ENCODE measurements around the gene REM1. TPM values are rescaled to one million over a fixed set of nuclear protein-coding genes. Genes with fewer than 3 reads are reported as not detected.

REM1 gene
- total and polyA plus RNA-seq, 2 experiments from 2014 or later = 0.28 TPM; not detected in 1

DNA sequence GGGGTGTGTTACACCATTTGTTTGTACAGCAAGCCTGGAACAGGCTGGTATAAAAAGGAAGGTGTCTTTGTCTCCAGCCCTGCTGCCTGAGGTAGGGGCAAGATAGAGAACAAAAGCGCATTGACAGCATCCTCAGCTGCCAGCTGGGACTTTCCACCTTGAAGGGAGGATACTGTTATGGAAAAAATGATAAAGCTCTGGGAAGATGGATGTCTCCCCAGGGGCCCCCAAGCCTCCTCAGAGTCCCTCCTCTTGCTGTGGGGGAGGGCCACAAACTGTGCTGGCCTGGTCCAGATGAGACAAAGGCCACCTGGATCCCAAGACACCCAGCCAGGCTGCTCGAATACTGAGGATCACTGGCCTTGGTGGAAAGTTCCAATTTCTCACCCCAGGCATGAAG, 13.0 kb downstream of the REM1 start:
- H3K4me1 ChIP-seq (ENCODE audit: insufficient read depth) = peaks cover 17% of the 10 kb centered on the region
- peaks cover 15% of the 10 kb centered on the region; the same call in 2 of the 3 replicates for H3K36me3 Mint-ChIP-seq (ENCODE audit: low read depth)
- H2AFZ ChIP-seq = peak overlapping the region; percentile 78; the same call in 1 of the 2 replicates
- no peaks in the 10 kb centered on the region; the same call in 1 of the 2 replicates for H3K9me2 ChIP-seq (ENCODE audit: insufficient read depth)
- H3K79me2 ChIP-seq (replicated peaks; ENCODE audit: insufficient read depth) = no peaks in the 10 kb centered on the region
- no peak overlapping the region for H3K4me3 ChIP-seq
- H4K20me1 ChIP-seq (replicated peaks; ENCODE audit: insufficient read depth) = 0 out of 2 replicates have a peak, but pooled peaks cover 5% of the 10 kb centered on the region
- peaks cover 56% of the 10 kb centered on the region for H3K27me3 ChIP-seq (ENCODE audit: insufficient read depth)
- peaks cover 18% of the 10 kb centered on the region; the same call in 1 of the 2 replicates for H3F3A ChIP-seq (replicated peaks; ENCODE audit: low read depth)
- no peak overlapping the region for H3K27ac ChIP-seq (ENCODE audit: low read depth)
- no peak overlapping the region for H3K27ac Mint-ChIP-seq
- DNase-seq (ENCODE audit: low spot score) = no peak
- H3K4me1 Mint-ChIP-seq = peaks cover 5% of the 10 kb centered on the region
- no peak overlapping the region for H3K4me3 Mint-ChIP-seq
- no peak overlapping the region for H3K4me2 ChIP-seq
- ATAC-seq = no peak
- H3K27me3 Mint-ChIP-seq (ENCODE audit: insufficient read depth, low read depth, poor library complexity) = peaks cover 23% of the 10 kb centered on the region
- no peaks in the 10 kb centered on the region for H3K36me3 ChIP-seq (ENCODE audit: insufficient read depth)
- TF ChIP-seq ZNF331 (CRISPR knock-in tag; IDR thresholded peaks at IDR 0.05; ENCODE audit: low read depth) = no peak
- TF ChIP-seq NANOG (IDR thresholded peaks at IDR 0.05; ENCODE audit: borderline replicate concordance) = no peak
- TF ChIP-seq POLR2AphosphoS5 (IDR thresholded peaks at IDR 0.05; ENCODE audit: low read depth) = no peak
- TF ChIP-seq, protein P1, sequence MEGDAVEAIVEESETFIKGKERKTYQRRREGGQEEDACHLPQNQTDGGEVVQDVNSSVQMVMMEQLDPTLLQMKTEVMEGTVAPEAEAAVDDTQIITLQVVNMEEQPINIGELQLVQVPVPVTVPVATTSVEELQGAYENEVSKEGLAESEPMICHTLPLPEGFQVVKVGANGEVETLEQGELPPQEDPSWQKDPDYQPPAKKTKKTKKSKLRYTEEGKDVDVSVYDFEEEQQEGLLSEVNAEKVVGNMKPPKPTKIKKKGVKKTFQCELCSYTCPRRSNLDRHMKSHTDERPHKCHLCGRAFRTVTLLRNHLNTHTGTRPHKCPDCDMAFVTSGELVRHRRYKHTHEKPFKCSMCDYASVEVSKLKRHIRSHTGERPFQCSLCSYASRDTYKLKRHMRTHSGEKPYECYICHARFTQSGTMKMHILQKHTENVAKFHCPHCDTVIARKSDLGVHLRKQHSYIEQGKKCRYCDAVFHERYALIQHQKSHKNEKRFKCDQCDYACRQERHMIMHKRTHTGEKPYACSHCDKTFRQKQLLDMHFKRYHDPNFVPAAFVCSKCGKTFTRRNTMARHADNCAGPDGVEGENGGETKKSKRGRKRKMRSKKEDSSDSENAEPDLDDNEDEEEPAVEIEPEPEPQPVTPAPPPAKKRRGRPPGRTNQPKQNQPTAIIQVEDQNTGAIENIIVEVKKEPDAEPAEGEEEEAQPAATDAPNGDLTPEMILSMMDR (conservative IDR thresholded peaks at IDR 0.05; ENCODE audit: low read depth in 2 of 2) = no peak
- no peak for TF ChIP-seq CREB1 (CRISPR knock-in tag; IDR thresholded peaks at IDR 0.05; ENCODE audit: low read depth)
- no peak for TF ChIP-seq STAT1 (IDR thresholded peaks at IDR 0.05; ENCODE audit: unreplicated experiment)
- TF ChIP-seq, protein P2, sequence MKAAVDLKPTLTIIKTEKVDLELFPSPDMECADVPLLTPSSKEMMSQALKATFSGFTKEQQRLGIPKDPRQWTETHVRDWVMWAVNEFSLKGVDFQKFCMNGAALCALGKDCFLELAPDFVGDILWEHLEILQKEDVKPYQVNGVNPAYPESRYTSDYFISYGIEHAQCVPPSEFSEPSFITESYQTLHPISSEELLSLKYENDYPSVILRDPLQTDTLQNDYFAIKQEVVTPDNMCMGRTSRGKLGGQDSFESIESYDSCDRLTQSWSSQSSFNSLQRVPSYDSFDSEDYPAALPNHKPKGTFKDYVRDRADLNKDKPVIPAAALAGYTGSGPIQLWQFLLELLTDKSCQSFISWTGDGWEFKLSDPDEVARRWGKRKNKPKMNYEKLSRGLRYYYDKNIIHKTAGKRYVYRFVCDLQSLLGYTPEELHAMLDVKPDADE (IDR thresholded peaks at IDR 0.05) = no peak
- TF ChIP-seq, protein P3, sequence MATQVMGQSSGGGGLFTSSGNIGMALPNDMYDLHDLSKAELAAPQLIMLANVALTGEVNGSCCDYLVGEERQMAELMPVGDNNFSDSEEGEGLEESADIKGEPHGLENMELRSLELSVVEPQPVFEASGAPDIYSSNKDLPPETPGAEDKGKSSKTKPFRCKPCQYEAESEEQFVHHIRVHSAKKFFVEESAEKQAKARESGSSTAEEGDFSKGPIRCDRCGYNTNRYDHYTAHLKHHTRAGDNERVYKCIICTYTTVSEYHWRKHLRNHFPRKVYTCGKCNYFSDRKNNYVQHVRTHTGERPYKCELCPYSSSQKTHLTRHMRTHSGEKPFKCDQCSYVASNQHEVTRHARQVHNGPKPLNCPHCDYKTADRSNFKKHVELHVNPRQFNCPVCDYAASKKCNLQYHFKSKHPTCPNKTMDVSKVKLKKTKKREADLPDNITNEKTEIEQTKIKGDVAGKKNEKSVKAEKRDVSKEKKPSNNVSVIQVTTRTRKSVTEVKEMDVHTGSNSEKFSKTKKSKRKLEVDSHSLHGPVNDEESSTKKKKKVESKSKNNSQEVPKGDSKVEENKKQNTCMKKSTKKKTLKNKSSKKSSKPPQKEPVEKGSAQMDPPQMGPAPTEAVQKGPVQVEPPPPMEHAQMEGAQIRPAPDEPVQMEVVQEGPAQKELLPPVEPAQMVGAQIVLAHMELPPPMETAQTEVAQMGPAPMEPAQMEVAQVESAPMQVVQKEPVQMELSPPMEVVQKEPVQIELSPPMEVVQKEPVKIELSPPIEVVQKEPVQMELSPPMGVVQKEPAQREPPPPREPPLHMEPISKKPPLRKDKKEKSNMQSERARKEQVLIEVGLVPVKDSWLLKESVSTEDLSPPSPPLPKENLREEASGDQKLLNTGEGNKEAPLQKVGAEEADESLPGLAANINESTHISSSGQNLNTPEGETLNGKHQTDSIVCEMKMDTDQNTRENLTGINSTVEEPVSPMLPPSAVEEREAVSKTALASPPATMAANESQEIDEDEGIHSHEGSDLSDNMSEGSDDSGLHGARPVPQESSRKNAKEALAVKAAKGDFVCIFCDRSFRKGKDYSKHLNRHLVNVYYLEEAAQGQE (IDR thresholded peaks at IDR 0.05; ENCODE audit: unreplicated experiment) = no peak
- TF ChIP-seq ZNF114 (CRISPR knock-in tag; IDR thresholded peaks at IDR 0.05) = no peak
- TF ChIP-seq EZH2phosphoT487 (IDR thresholded peaks at IDR 0.05; ENCODE audit: unreplicated experiment) = no peak
- TF ChIP-seq EZH2 (IDR thresholded peaks at IDR 0.05; ENCODE audit: low read depth, unreplicated experiment) = no peak
- TF ChIP-seq JUNB (IDR thresholded peaks at IDR 0.05; ENCODE audit: unreplicated experiment) = no peak
- TF ChIP-seq, protein P4, sequence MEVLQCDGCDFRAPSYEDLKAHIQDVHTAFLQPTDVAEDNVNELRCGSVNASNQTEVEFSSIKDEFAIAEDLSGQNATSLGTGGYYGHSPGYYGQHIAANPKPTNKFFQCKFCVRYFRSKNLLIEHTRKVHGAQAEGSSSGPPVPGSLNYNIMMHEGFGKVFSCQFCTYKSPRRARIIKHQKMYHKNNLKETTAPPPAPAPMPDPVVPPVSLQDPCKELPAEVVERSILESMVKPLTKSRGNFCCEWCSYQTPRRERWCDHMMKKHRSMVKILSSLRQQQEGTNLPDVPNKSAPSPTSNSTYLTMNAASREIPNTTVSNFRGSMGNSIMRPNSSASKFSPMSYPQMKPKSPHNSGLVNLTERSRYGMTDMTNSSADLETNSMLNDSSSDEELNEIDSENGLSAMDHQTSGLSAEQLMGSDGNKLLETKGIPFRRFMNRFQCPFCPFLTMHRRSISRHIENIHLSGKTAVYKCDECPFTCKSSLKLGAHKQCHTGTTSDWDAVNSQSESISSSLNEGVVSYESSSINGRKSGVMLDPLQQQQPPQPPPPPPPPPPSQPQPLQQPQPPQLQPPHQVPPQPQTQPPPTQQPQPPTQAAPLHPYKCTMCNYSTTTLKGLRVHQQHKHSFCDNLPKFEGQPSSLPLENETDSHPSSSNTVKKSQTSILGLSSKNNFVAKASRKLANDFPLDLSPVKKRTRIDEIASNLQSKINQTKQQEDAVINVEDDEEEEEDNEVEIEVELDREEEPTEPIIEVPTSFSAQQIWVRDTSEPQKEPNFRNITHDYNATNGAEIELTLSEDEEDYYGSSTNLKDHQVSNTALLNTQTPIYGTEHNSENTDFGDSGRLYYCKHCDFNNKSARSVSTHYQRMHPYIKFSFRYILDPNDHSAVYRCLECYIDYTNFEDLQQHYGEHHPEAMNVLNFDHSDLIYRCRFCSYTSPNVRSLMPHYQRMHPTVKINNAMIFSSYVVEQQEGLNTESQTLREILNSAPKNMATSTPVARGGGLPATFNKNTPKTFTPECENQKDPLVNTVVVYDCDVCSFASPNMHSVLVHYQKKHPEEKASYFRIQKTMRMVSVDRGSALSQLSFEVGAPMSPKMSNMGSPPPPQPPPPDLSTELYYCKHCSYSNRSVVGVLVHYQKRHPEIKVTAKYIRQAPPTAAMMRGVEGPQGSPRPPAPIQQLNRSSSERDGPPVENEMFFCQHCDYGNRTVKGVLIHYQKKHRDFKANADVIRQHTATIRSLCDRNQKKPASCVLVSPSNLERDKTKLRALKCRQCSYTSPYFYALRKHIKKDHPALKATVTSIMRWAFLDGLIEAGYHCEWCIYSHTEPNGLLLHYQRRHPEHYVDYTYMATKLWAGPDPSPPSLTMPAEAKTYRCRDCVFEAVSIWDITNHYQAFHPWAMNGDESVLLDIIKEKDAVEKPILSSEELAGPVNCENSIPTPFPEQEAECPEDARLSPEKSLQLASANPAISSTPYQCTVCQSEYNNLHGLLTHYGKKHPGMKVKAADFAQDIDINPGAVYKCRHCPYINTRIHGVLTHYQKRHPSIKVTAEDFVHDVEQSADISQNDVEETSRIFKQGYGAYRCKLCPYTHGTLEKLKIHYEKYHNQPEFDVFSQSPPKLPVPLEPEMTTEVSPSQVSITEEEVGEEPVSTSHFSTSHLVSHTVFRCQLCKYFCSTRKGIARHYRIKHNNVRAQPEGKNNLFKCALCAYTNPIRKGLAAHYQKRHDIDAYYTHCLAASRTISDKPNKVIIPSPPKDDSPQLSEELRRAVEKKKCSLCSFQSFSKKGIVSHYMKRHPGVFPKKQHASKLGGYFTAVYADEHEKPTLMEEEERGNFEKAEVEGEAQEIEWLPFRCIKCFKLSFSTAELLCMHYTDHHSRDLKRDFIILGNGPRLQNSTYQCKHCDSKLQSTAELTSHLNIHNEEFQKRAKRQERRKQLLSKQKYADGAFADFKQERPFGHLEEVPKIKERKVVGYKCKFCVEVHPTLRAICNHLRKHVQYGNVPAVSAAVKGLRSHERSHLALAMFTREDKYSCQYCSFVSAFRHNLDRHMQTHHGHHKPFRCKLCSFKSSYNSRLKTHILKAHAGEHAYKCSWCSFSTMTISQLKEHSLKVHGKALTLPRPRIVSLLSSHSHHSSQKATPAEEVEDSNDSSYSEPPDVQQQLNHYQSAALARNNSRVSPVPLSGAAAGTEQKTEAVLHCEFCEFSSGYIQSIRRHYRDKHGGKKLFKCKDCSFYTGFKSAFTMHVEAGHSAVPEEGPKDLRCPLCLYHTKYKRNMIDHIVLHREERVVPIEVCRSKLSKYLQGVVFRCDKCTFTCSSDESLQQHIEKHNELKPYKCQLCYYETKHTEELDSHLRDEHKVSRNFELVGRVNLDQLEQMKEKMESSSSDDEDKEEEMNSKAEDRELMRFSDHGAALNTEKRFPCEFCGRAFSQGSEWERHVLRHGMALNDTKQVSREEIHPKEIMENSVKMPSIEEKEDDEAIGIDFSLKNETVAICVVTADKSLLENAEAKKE (CRISPR knock-in tag; IDR thresholded peaks at IDR 0.05) = no peak
- H3K9me3 Mint-ChIP-seq = peaks cover 78% of the 10 kb centered on the region

Data from GM23338 (cell line).